GM18511 (cell line): ENCODE measurements around the gene SPATA13.

Experiments
- ATAC-seq: cut with Tn5 transposase; IDR thresholded peaks from one replicate; pipeline ENCODE4 v1.9.1; 2021; ENCODE audit warnings: mild to moderate bottlenecking, moderate library complexity; ENCODE audit not compliant: unreplicated experiment

Gene SPATA13

GRCh38 chr13:24141333-24141910 is 19.1 kb upstream of the SPATA13 start:
- ATAC-seq, result no peak

DNA sequence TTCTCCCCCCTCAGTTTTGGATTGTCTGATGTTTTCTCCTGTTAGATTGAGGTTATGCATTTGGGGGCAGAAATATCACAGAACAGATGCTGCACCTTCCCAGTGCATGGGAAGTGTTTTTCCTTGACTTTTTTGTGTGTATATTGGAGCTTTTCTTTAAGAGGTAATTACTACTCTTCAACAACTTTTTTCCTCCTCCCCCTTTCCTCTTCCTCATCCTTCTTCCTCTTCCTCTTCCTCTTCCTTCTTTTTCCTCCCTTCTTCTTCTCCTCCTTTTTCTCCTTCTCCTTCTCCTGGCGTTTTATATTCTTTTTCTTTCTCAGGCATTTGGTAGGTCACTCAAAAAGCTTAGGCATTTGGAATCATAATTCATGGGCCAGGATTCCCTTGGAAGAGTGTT is 18.1 kb upstream of the SPATA13 start:
- no peak for ATAC-seq

GRCh38 chr13:24142886-24143285 is 17.6 kb upstream of the SPATA13 start:
- ATAC-seq, result no peak

DNA sequence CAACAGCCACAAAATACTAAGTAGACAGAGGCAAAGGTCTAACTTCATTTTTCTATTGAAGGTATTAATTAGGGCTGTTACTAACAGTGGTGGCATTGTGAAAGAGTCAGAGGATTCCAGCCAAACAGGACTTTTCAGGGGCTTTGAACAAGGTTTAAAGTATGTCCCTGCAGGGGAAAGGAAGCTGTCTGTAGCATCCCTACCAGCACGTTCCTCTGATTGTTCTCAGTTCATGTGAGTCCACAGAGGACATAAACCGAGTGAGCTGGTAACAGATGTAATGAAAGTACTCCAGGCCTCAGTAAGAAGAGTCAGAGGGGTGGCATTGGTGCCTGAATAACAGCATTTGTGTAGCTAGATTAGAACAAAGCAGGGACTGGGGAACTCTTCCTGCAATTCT is 15.3 kb upstream of the SPATA13 start:
- no peak for ATAC-seq

GRCh38 chr13:24145674-24146073 is 14.8 kb upstream of the SPATA13 start:
- no peak for ATAC-seq

- ATAC-seq, result peak; percentile 26
These were observed 13.5 kb upstream of the SPATA13 start for GRCh38 chr13:24146961-24147569.

- peak; percentile 93 for ATAC-seq
These were observed 13.0 kb upstream of the SPATA13 start for GRCh38 chr13:24147570-24147963.

GRCh38 chr13:24148414-24149235 is 11.9 kb upstream of the SPATA13 start:
- no peak for ATAC-seq

DNA sequence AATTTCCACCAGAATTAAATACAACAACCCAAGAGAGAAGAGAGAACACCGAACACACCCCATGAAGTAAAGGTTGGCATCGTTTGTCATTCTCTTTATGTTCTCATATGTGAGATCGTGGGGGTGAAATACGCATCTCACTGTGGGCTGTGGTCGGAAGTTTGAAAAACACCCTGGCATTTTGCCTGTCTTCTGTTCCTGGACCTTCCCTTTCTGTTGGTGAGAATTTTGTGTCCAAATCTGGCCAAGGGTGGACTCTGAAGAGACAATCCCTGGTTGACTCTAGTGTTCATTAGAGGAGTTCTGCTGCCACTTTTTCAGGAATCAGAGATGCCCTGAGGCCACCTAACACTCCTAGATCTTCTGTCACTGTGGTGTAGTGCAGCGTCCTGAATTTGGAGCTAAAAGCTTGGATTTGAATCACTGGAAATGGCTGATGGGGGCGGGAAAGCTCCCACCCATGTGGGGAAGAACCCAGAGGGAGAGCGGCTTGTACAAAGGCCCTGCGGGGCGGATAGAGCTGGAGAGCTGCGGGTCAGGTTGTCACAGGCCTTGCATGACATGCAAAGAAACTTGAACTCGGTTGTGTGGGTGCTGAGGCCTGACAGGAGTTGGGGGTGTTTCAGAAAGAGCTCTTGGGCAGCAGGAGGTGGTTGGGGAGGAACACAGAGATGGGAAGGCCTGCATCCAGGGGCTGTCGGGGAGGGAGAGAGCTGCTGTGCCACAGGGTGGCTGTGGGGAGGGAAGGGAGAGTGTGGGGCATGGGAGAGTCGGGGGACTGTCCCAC is 11.1 kb upstream of the SPATA13 start:
- no peak for ATAC-seq

- ATAC-seq, result no peak
These were observed 9.9 kb upstream of the SPATA13 start for GRCh38 chr13:24150572-24150971.

GRCh38 chr13:24151864-24152263 is 8.7 kb upstream of the SPATA13 start:
- ATAC-seq, result no peak

GRCh38 chr13:24152292-24153214 is 8.0 kb upstream of the SPATA13 start:
- no peak for ATAC-seq

- ATAC-seq, result no peak
These were observed 7.2 kb upstream of the SPATA13 start for GRCh38 chr13:24153347-24153746.

DNA sequence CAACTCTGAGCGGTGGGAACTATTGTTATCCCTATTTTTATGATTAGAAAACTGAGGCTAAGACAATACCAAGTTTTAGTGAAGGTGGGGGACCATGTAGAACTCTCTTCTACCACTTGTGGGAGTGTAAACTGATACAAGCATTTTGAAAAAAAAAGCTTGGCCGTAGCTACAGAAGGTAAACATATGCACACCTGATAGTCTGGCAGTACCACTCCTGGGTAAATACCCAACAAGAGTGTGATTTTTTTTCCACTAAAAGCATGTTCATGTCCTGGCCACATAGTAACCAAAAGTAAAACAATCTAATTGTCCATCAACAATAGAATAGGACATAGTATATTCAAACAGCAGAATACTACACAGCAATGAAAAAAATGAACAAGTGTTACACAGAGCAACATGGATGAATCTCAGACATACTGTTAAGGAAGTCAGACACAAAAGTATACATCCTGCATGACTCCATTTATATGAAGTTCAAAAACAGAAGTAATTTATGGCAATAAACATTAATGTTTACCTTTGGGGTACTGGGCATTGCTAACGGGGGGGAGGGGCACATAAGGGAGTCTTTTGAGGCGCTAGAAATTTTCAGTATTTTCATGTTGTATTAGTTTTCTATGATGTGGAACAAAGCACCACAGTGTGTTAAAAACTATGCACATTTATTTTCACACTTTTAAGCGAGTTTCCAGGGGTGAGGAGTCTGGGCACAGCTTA is 6.4 kb upstream of the SPATA13 start:
- ATAC-seq, result no peak

DNA sequence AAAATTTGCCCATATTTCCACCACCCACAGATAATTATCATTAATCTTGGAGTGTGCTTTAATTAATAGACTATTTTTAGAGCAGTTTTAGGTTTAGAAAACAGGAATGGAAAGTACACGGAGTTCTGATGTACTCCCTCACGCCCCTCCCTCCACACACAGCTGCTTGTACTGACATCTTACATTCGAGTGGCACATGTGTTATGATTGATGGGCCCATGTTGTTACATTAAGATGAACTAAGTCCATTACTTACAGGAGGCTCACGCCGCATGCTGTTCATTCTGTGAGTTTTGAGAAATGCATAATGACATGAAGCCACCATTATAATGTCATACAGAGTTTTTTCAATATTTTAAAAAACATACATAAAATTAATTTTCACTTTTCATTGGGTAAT is 1.2 kb upstream of the SPATA13 start:
- no peak for ATAC-seq

DNA sequence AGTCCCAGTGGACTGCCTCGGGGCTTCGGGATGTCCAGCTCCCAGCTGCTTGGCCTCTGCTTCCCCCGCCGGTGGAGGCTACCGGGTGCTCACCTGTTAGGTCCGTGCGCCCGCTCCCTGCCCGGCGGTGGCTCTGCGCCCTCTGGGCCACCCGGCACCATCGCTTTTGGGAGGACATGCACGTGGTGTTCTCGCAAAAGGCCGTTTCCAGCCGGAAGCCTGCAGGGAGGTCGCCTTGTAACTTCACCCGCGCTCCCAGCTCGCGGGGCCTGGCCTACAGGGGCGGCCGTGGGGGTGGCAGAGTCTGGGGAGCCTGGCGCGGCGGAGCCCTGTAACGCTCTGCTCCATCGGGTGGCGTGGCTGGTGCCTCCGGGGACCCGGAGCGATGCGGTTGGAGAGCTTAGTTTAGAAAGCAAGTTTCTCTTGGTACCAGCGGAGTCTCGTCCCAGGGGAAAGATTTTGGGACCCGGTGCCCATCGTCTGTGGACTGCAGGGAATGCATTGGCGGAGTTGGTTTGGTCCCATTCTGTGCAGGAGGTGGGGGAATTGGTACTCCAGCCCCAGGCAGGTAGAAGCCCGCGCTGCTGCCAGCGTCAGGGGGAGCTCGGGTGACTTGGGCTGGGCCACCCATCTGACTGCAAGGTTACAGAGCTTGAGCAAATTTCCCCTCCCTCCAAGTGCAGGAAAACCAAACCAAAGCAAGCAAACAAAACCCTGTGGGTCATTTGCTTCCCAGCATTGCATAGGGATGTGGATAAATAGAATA is 673 bp downstream of the SPATA13 start:
- ATAC-seq, result peak; percentile 53

DNA sequence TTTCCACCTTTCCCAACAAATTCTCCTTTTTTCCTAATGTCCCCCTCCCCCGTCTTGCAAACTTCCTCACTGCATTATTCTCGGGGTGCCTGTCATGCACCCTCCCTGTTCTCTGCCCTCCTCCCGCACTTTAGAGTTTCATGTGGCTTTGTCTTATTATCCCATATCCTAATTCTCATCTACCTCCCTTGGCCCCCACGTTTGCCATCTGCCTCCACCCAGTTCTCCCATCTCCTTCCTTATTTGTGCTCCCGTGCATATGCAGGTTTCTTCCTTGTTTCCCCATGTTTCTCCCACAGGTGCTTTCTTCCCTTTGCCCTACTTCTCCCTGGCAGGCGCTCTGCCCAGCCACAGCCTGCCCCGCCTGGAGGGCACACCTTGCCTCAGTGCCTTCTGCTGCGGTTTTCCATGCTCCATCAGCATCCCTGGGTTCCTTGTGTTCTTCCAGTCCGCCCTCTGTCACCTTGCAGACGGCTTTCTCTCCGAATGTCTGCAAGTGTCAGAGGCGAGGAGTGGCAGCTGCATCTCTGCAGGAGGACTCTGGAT is 1.5 kb downstream of the SPATA13 start:
- no peak for ATAC-seq

GRCh38 chr13:24162604-24163003 is 2.1 kb downstream of the SPATA13 start:
- no peak for ATAC-seq

- no peak for ATAC-seq
These were observed 5.2 kb downstream of the SPATA13 start for GRCh38 chr13:24165746-24166145.
